Upper lobe of left lung (tissue), 6 donors: ENCODE results near the gene MAP4K2. TPM values are rescaled to one million over a fixed set of nuclear protein-coding genes. Genes with fewer than 3 reads are reported as not detected.

Experiments used
- ATAC-seq, 2 donors: fragments of 200-7000 bp; cut with Tn5 transposase; one replicate each; pipeline ENCODE4 v1.9.1; 2022; ENCODE audit warnings: mild to moderate bottlenecking in 2 of 2, moderate library complexity in 2 of 2; ENCODE audit not compliant: low FRiP score in 2 of 2
- DNase-seq, 2 donors: peaks; one replicate each; pipeline ENCODE4 v3.0.0-alpha.2; 2019 to 2020
- H3K27ac ChIP-seq, 4 donors: fragments of 200-600 bp; sonication (generic); one replicate each; pipeline ENCODE4 v1.5.1; 2016 to 2019
- H3K27me3 ChIP-seq, 4 donors: fragments of 200-600 bp; sonication (generic); one replicate each; pipeline ENCODE4 v1.5.1; 2017 to 2019
- H3K36me3 ChIP-seq, 4 donors: fragments of 200-600 bp; sonication (generic); one replicate each; pipeline ENCODE4 v1.5.1; 2016 to 2019
- H3K4me1 ChIP-seq, 4 donors: fragments of 200-600 bp; sonication (generic); one replicate each; pipeline ENCODE4 v1.5.1; 2018 to 2019
- H3K4me3 ChIP-seq, 4 donors: fragments of 200-600 bp; sonication (generic); one replicate each; pipeline ENCODE4 v1.5.1; 2017 to 2019; ENCODE audit warnings: mild to moderate bottlenecking in 2 of 4, moderate library complexity in 1 of 4
- H3K9me3 ChIP-seq, 4 donors: fragments of 200-600 bp; sonication (generic); one replicate each; pipeline ENCODE4 v1.5.1; 2018 to 2019
- CTCF ChIP-seq, 6 experiments: fragments of 450-650 bp in 4 of 6; fragments of 200-600 bp in 2 of 6; sonication (generic) in 2 of 6; IDR thresholded peaks; one replicate each; pipeline ENCODE4 v1.5.1; 2016 to 2019; ENCODE audit warnings: antibody characterized with exemption in 6 of 6
- EP300 ChIP-seq, 4 donors: sonication (generic); formaldehyde crosslinking; IDR thresholded peaks; one replicate each; pipeline ENCODE4 v1.5.1; 2017; ENCODE audit warnings: antibody characterized with exemption in 4 of 4, control low read depth in 2 of 4
- POLR2A ChIP-seq, 4 donors: fragments of 450-650 bp; IDR thresholded peaks; one replicate each; pipeline ENCODE4 v1.5.1; 2016 to 2017; ENCODE audit warnings: antibody characterized with exemption in 4 of 4, mild to moderate bottlenecking in 2 of 4
- POLR2AphosphoS5 ChIP-seq, 2 donors: sonication (generic); formaldehyde crosslinking; IDR thresholded peaks; one replicate each; pipeline ENCODE4 v1.5.1; 2017; ENCODE audit warnings: antibody characterized with exemption in 2 of 2
- WGBS, 2 donors: methylation state at CpG; one replicate each; pipeline ENCODE4 v1.1.5; 2017 to 2018; 5-methylcytosine and 5-hydroxymethylcytosine counted together
- total RNA-seq, 6 donors: library from RNA; depleted of rRNA in 4 of 6; stranded (reverse); fragments of >200 nt in 4 of 6; gene quantifications; one replicate each; pipeline versions ENCODE4 v1.1.0 to v1.2.1, GENCODE V29; 2016 to 2021
- donor health status: DM: no; HTN: no; CAD: no; lungs with moderate emphysema.
- donor health status: DM: no; HTN: yes; CAD: no; lungs with severe emphysema.

MAP4K2 gene
- total RNA-seq, 6 donors from 2014 or later, result 19.0 to 84.7 (median 29.2) TPM

- DNase-seq (no peak), ATAC-seq (no peak)
- Histone ChIP-seq H3K4me3 (peak overlapping the region in 2 of 4 donors; percentile 75 to 89), H3K36me3 (peaks cover 0 to 47% (median 23%) of the 10 kb centered on the region in 4 donors), H3K27me3 (no peaks in the 10 kb centered on the region), H3K4me1 (peaks cover 31 to 66% (median 44%) of the 10 kb centered on the region in 4 donors), H3K27ac (peak overlapping the region; percentile 69 to 91 (median 84)), H3K9me3 (no peaks in the 10 kb centered on the region)
- 55 to 72% methylated on average over 4 to 7 of the region's 9 CpGs for WGBS, 2 donors
- no peak for TF ChIP-seq POLR2AphosphoS5 (IDR thresholded peaks at IDR 0.05)
- TF ChIP-seq EP300 (IDR thresholded peaks at IDR 0.05), result no peak
- no peak for TF ChIP-seq CTCF (IDR thresholded peaks at IDR 0.05)
- TF ChIP-seq POLR2A (IDR thresholded peaks at IDR 0.05), result no peak
Measured at GRCh38 chr11:64801158-64801464, 1.9 kb downstream of the MAP4K2 start.

- DNase-seq, result no peak
- TF ChIP-seq CTCF (IDR thresholded peaks at IDR 0.05) (no peak), EP300 (IDR thresholded peaks at IDR 0.05) (no peak), POLR2A (IDR thresholded peaks at IDR 0.05) (no peak), POLR2AphosphoS5 (IDR thresholded peaks at IDR 0.05) (no peak)
- Histone ChIP-seq H3K36me3 (peaks cover 0 to 45% (median 24%) of the 10 kb centered on the region in 4 donors), H3K4me3 (peak overlapping the region in 1 of 4 donors; percentile 89), H3K27me3 (no peaks in the 10 kb centered on the region), H3K27ac (peak overlapping the region; percentile 69 to 91 (median 84)), H3K4me1 (peaks cover 31 to 67% (median 44%) of the 10 kb centered on the region in 4 donors), H3K9me3 (no peaks in the 10 kb centered on the region)
- 68 to 72% methylated on average over 5 to 22 of the region's 26 CpGs for WGBS, 2 donors
- ATAC-seq, result no peak
Measured at GRCh38 chr11:64800303-64801157, 2.5 kb downstream of the MAP4K2 start.

- DNase-seq, result no peak
- no peak for ATAC-seq
- H3K4me3 ChIP-seq, result peak overlapping the region in 1 of 4 donors; percentile 89
- H3K9me3 ChIP-seq, result no peaks in the 10 kb centered on the region
- H3K4me1 ChIP-seq, result peaks cover 31 to 64% (median 44%) of the 10 kb centered on the region in 4 donors
- H3K27ac ChIP-seq, result peak overlapping the region; percentile 57 to 91 (median 77)
- 53 to 66% methylated on average over 10 to 14 of the region's 14 CpGs for WGBS, 2 donors
- peaks cover 0 to 40% (median 18%) of the 10 kb centered on the region in 4 donors for H3K36me3 ChIP-seq
- H3K27me3 ChIP-seq, result no peaks in the 10 kb centered on the region
- TF ChIP-seq POLR2AphosphoS5 (IDR thresholded peaks at IDR 0.05) (peak in 1 of 2 donors; percentile 10), CTCF (IDR thresholded peaks at IDR 0.05) (no peak), POLR2A (IDR thresholded peaks at IDR 0.05) (no peak)
Measured at GRCh38 chr11:64799623-64800302, 3.3 kb downstream of the MAP4K2 start.

- Histone ChIP-seq H3K27me3 (no peaks in the 10 kb centered on the region), H3K9me3 (no peaks in the 10 kb centered on the region), H3K27ac (peak overlapping the region in 3 of 4 donors; percentile 69 to 91 (median 74)), H3K4me3 (no peak overlapping the region), H3K4me1 (peaks cover 28 to 59% (median 42%) of the 10 kb centered on the region in 4 donors), H3K36me3 (peaks cover 0 to 37% (median 16%) of the 10 kb centered on the region in 4 donors)
- no peak for DNase-seq
- WGBS, 2 donors, result 79 to 85% methylated on average over 4 to 7 of the region's 7 CpGs
- no peak for ATAC-seq
- TF ChIP-seq POLR2AphosphoS5 (IDR thresholded peaks at IDR 0.05) (no peak), CTCF (IDR thresholded peaks at IDR 0.05) (no peak), POLR2A (IDR thresholded peaks at IDR 0.05) (no peak)
Measured at GRCh38 chr11:64799256-64799622, 3.8 kb downstream of the MAP4K2 start.
